AG04450 (cell line): ENCODE results near the gene TRUB2. TPM values are rescaled to one million over a fixed set of nuclear protein-coding genes. Genes with fewer than 3 reads are reported as not detected.

Experiments used
- CTCF ChIA-PET: fragments of 300-600, 350-600 bp; formaldehyde crosslinking; extraction: SDS; loops from one replicate; lab custom pipeline; 2022; ENCODE audit warnings: antibody characterized with exemption, inconsistent platforms; lab: Charles Lee
- POLR2A ChIA-PET: fragments of 350-600 bp; formaldehyde crosslinking; extraction: SDS; loops from one replicate; lab custom pipeline; 2021; ENCODE audit warnings: antibody characterized with exemption, inconsistent platforms; lab: Yijun Ruan, JAX
- DNase-seq: peaks from one replicate; pipeline ENCODE4 v3.0.0-alpha.2; 2011; ENCODE audit warnings: low read depth, low spot score
- H3K27ac ChIP-seq: one replicate; pipeline ENCODE4 v1.5.1; 2012; ENCODE audit warnings: low read depth, low read length, control low read depth
- H3K27me3 ChIP-seq: one replicate; pipeline ENCODE4 v1.6.0; 2012; ENCODE audit warnings: low read length; ENCODE audit not compliant: control insufficient read depth, insufficient read depth
- H3K4me3 ChIP-seq: 2 replicates; pipeline ENCODE4 v1.5.1; 2011; ENCODE audit warnings: mild to moderate bottlenecking, low read depth, low read length, control low read depth
- H3K9me3 ChIP-seq: 2 replicates; pipeline ENCODE4 v1.5.1; 2012; ENCODE audit warnings: low read length; ENCODE audit not compliant: control insufficient read depth, insufficient read depth
- CTCF ChIP-seq: IDR thresholded peaks from 2 replicates; pipeline ENCODE4 v1.5.1; 2011; ENCODE audit warnings: low read depth, low read length, control low read depth, inconsistent platforms
- polyA plus RNA-seq: library from polyadenylated mRNA; depleted of rRNA; stranded (reverse); fragments of >200 nt; gene quantifications from 2 replicates; pipeline ENCODE4 v1.2.3, GENCODE V29; 2011

TRUB2 gene
- polyA plus RNA-seq, 1 experiment = 15.1 TPM

GRCh38 chr9:128361296-128361985 lies 39.2 kb upstream of the TRUB2 start:
- Histone ChIP-seq H3K27ac (peak overlapping the region; percentile 21), H3K4me3 (peak overlapping the region; percentile 59; the same call in 1 of the 2 replicates), H3K27me3 (no peaks in the 10 kb centered on the region), H3K9me3 (no peaks in the 10 kb centered on the region)
- no peak for DNase-seq
- ChIA-PET POLR2A (interaction anchor here (0.8 to 1.8 kb wide), 5 partner anchors 9 to 119 kb away, joined by 3 to 20 read pairs (median 3); partner anchors contain the start of gene URM1), CTCF (interaction anchor here (1.2 to 5.0 kb wide), 13 partner anchors 9 to 227 kb away, joined by 3 to 35 read pairs (median 7); partner anchors contain the start of genes CERCAM and URM1)
- TF ChIP-seq CTCF = no peak

GRCh38 chr9:128360826-128361225 lies 38.6 kb upstream of the TRUB2 start:
- Histone ChIP-seq H3K27ac (no peak overlapping the region), H3K9me3 (no peaks in the 10 kb centered on the region), H3K4me3 (no peak overlapping the region), H3K27me3 (no peaks in the 10 kb centered on the region)
- ChIA-PET CTCF (interaction anchor here (2.0 to 5.0 kb wide), 4 partner anchors 10 to 65 kb away, joined by 8 to 35 read pairs (median 26); partner anchors contain the start of gene URM1), POLR2A (no interaction called here)
- DNase-seq = no peak
- TF ChIP-seq CTCF = no peak

GRCh38 chr9:128358861-128359260 lies 36.6 kb upstream of the TRUB2 start:
- ChIA-PET POLR2A (no interaction called here), CTCF (interaction anchor here (1.3 to 5.0 kb wide), 2 partner anchors 10 to 63 kb away, joined by 3 to 31 read pairs; no protein-coding TSS in a partner anchor)
- Histone ChIP-seq H3K27ac (no peak overlapping the region), H3K4me3 (no peak overlapping the region), H3K9me3 (no peaks in the 10 kb centered on the region), H3K27me3 (no peaks in the 10 kb centered on the region)
- DNase-seq = no peak
- TF ChIP-seq CTCF = no peak

- TF ChIP-seq CTCF = no peak
- no peak for DNase-seq
- Histone ChIP-seq H3K4me3 (no peak overlapping the region), H3K27me3 (no peaks in the 10 kb centered on the region), H3K9me3 (no peaks in the 10 kb centered on the region), H3K27ac (no peak overlapping the region)
- ChIA-PET CTCF (interaction anchor here (1.3 kb wide), 1 partner anchor 9 kb away, joined by 3 read pairs; no protein-coding TSS in a partner anchor), POLR2A (no interaction called here)
Measured at GRCh38 chr9:128358090-128358489, 35.8 kb upstream of the TRUB2 start.

GRCh38 chr9:128355451-128355850 lies 33.2 kb upstream of the TRUB2 start:
- H3K4me3 ChIP-seq = no peak overlapping the region
- CTCF ChIA-PET = interaction anchor here (0.9 to 1.8 kb wide), 2 partner anchors 14 to 16 kb away, joined by 4 to 5 read pairs; partner anchors contain the start of gene URM1
- no peaks in the 10 kb centered on the region for H3K9me3 ChIP-seq
- no peaks in the 10 kb centered on the region for H3K27me3 ChIP-seq
- TF ChIP-seq CTCF = no peak
- POLR2A ChIA-PET = interaction anchor here (0.5 kb wide), 1 partner anchor 60 kb away, joined by 3 read pairs; no protein-coding TSS in a partner anchor
- no peak overlapping the region for H3K27ac ChIP-seq
- DNase-seq = no peak
